WI38 (cell line): ENCODE data around the gene TPM2.

Experiments used
- H3K4me3 ChIP-seq: 2 replicates; pipeline ENCODE4 v1.5.1; 2011; ENCODE audit warnings: low read depth, mild to moderate bottlenecking, control low read depth, low read length
- CTCF ChIP-seq: IDR thresholded peaks from 2 replicates; pipeline ENCODE4 v1.5.1; 2012; ENCODE audit warnings: low read depth, mild to moderate bottlenecking, control low read depth, low read length

Gene TPM2

DNA sequence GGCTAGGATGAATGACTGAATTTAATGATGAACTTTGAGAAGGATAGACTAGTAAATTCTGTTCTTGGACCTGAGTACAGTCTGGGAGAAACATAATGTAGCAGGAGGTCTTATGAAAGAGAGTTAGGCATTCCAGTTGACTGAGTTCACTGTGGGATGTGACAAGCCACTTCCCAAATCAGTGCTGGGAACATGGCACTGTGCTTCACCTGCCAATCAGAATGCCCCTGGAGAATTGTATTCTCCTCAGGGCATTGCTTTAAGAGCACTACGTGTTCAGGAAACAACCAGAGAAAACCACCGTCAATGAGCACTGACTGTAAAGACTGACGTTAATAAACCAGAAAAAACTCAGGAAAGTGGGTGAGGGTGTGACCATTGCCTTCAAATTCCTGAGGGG is 30.4 kb downstream of the TPM2 start:
- H3K4me3 ChIP-seq, result peak overlapping the region; percentile 82
- TF ChIP-seq CTCF, result no peak

DNA sequence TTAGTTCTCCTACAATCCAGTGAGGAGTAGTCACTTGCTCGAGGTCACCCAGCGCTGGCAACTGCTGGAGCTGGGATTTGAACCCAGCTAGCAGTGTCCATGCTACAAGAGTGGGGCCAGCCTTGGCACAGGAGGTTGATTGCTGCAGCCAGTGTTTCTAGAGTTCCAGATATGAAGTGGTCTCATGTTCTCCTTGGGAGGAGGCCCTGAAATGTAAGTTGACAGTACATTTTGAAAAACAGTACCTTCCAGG is 30.8 kb downstream of the TPM2 start:
- TF ChIP-seq CTCF, result no peak
- peak overlapping the region; percentile 82 for H3K4me3 ChIP-seq

- TF ChIP-seq CTCF, result no peak
- H3K4me3 ChIP-seq, result peak within 1 kb of the TSS; percentile 82
Measured at GRCh38 chr9:35658137-35658967, 31.4 kb downstream of the TPM2 start, which contains the start of gene CCDC107. Gene CCDC107, plus strand, starts transcription at chr9:35658292. Its CDS starts 88 bp downstream, at chr9:35658380.

DNA sequence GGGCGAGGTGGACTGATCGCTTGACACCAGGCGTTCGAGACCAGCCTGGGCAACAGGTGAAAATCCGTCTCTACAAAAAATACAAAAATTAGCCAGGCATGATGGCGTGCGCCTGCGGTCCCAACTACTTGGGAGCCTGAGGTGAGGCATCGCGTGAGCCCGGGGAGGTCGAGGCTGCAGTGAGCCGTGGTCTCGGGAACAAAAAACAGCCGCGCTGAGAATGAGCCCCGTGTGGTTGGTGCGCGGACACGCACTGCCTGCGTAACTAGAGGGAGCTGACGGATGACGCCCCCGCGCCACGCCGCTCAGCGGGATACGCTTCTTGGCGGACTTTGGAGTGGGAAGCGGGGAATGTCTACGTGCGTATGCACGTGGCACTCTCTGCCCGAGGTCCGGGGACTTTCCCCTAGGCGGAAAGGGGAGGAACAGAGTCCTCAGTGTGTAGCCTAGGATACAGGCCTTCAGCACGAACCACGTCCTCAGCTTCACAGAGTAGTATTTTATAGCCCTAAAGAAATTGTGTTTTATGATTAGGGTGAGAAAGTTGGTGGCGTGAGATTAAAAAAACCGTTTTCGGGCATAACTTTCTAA is 32.1 kb downstream of the TPM2 start, which contains the start of gene RMRP:
Gene RMRP, minus strand, starts transcription at position 474 of the 591 bp plus-strand sequence.
- H3K4me3 ChIP-seq, result peak within 1 kb of the TSS; percentile 82
- 0 out of 2 replicates have a peak, but pooled peaks have one; percentile 12 for TF ChIP-seq CTCF

GRCh38 chr9:35656831-35657545 is 32.7 kb downstream of the TPM2 start:
- no peak for TF ChIP-seq CTCF
- H3K4me3 ChIP-seq, result peak overlapping the region; percentile 42

DNA sequence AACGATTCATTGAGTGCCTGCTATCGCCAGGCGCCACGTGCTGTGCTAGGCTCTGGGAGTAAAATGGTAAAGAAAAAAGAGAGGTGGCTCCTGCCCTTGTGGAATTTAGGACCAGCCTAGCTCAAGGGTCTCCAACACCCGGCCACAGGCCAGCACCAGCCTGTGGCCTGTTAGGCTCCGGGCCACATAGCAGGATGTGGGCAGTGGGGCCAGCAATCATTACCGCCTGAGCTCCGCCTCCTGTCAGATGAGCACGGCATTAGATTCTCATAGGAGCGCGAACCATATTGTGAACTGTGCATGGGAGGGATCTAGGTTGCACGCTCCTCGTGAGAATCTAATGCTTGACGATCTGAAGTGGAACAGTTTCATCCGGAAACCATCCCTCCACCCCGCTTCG is 33.4 kb downstream of the TPM2 start:
- no peak overlapping the region for H3K4me3 ChIP-seq
- no peak for TF ChIP-seq CTCF

GRCh38 chr9:35653611-35654010 is 36.1 kb downstream of the TPM2 start:
- no peak for TF ChIP-seq CTCF
- H3K4me3 ChIP-seq, result no peak overlapping the region
